D721Med (cell line): Measurements from ENCODE around the gene CAMK1D.

ENCODE experiments used
- DNase-seq: peaks from one replicate; pipeline ENCODE4 v3.0.0; 2011; ENCODE audit warnings: low spot score; ENCODE audit not compliant: insufficient read length
- FAIRE-seq: peaks from 2 replicates; lab custom pipeline; 2011; peaks lifted over from hg19 to GRCh38; lab: Jason Lieb, UNC
- CTCF ChIP-seq: IDR thresholded peaks from 2 replicates; pipeline ENCODE4 v1.5.1; 2012; ENCODE audit warnings: mild to moderate bottlenecking, control low read depth; ENCODE audit not compliant: insufficient read depth; ENCODE audit errors: missing control alignments

CAMK1D gene

GRCh38 chr10:12661671-12662070, 312.3 kb downstream of the CAMK1D start:
- TF ChIP-seq CTCF: no peak
- FAIRE-seq (no peak), DNase-seq (no peak)

GRCh38 chr10:12663863-12664262, 314.5 kb downstream of the CAMK1D start:
- FAIRE-seq (no peak), DNase-seq (no peak)
- TF ChIP-seq CTCF: no peak

- TF ChIP-seq CTCF: no peak
- FAIRE-seq: peak; percentile 80
These were observed 316.2 kb downstream of the CAMK1D start for GRCh38 chr10:12665501-12665900.

GRCh38 chr10:12667052-12667451, 317.7 kb downstream of the CAMK1D start:
- no peak for FAIRE-seq
- TF ChIP-seq CTCF: no peak
- no peak for DNase-seq

More at GRCh38 chr10:12665501-12665900, 316.2 kb downstream of the CAMK1D start:
- DNase-seq: no peak

- no peak for DNase-seq
- TF ChIP-seq CTCF: no peak
- no peak for FAIRE-seq
These were observed 319.3 kb downstream of the CAMK1D start for GRCh38 chr10:12668634-12669033.

GRCh38 chr10:12670004-12670403, 320.7 kb downstream of the CAMK1D start:
- DNase-seq (no peak), FAIRE-seq (no peak)
- no peak for TF ChIP-seq CTCF

GRCh38 chr10:12675186-12675585, 325.8 kb downstream of the CAMK1D start:
- DNase-seq (no peak), FAIRE-seq (no peak)
- TF ChIP-seq CTCF: no peak
